GM18505 (cell line): ENCODE data around the gene CAMK1.

Source experiments
- ATAC-seq: cut with Tn5 transposase; IDR thresholded peaks from one replicate; pipeline ENCODE4 v1.9.1; 2021; ENCODE audit not compliant: unreplicated experiment
- POLR2A ChIP-seq: IDR thresholded peaks from 4 replicates; pipeline ENCODE4 v1.6.1; 2011; ENCODE audit warnings: borderline replicate concordance; ENCODE audit not compliant: insufficient read depth, insufficient read length; ENCODE audit errors: extremely low read depth

CAMK1 gene

GRCh38 chr3:9749296-9749644, 20.5 kb downstream of the CAMK1 start:
- ATAC-seq = no peak
- no peak for TF ChIP-seq POLR2A

- no peak for TF ChIP-seq POLR2A
- no peak for ATAC-seq
Observed at GRCh38 chr3:9748031-9748430, 21.7 kb downstream of the CAMK1 start.

- no peak for ATAC-seq
Observed at GRCh38 chr3:9747267-9747666, 22.5 kb downstream of the CAMK1 start.

GRCh38 chr3:9746330-9746729, 23.4 kb downstream of the CAMK1 start:
- no peak for TF ChIP-seq POLR2A
- no peak for ATAC-seq

More at GRCh38 chr3:9747267-9747666, 22.5 kb downstream of the CAMK1 start:
- TF ChIP-seq POLR2A = no peak

GRCh38 chr3:9745521-9745920, 24.2 kb downstream of the CAMK1 start:
- ATAC-seq = no peak

GRCh38 chr3:9744162-9744561, 25.6 kb downstream of the CAMK1 start:
- no peak for TF ChIP-seq POLR2A
- no peak for ATAC-seq

More at GRCh38 chr3:9745521-9745920, 24.2 kb downstream of the CAMK1 start:
- TF ChIP-seq POLR2A = no peak

GRCh38 chr3:9743548-9743947, 26.2 kb downstream of the CAMK1 start:
- TF ChIP-seq POLR2A = no peak
- ATAC-seq = no peak

GRCh38 chr3:9742560-9742959, 27.2 kb downstream of the CAMK1 start:
- ATAC-seq = no peak

GRCh38 chr3:9739181-9739580, 30.6 kb downstream of the CAMK1 start:
- ATAC-seq = no peak
- no peak for TF ChIP-seq POLR2A

More at GRCh38 chr3:9742560-9742959, 27.2 kb downstream of the CAMK1 start:
- no peak for TF ChIP-seq POLR2A

- TF ChIP-seq POLR2A = no peak
- no peak for ATAC-seq
Observed at GRCh38 chr3:9736831-9737230, 32.9 kb downstream of the CAMK1 start.

GRCh38 chr3:9732740-9733115, 37.0 kb downstream of the CAMK1 start:
- ATAC-seq = no peak

GRCh38 chr3:9732080-9732739, 37.5 kb downstream of the CAMK1 start:
- TF ChIP-seq POLR2A = no peak
- ATAC-seq = no peak

More at GRCh38 chr3:9732740-9733115, 37.0 kb downstream of the CAMK1 start:
- no peak for TF ChIP-seq POLR2A

- TF ChIP-seq POLR2A = peak; percentile 74
- peak; percentile 92 for ATAC-seq
Observed at GRCh38 chr3:9731206-9732079, 38.3 kb downstream of the CAMK1 start, which contains the start of gene BRPF1. Gene BRPF1, plus strand, starts transcription at chr3:9731735. Its CDS starts 2,406 bp downstream, at chr3:9734141.

- no peak for TF ChIP-seq POLR2A
- ATAC-seq = peak; percentile 41
Observed at GRCh38 chr3:9730657-9731205, 39.0 kb downstream of the CAMK1 start.

- no peak for TF ChIP-seq POLR2A
- ATAC-seq = no peak
Observed at GRCh38 chr3:9729419-9729818, 40.3 kb downstream of the CAMK1 start.

- ATAC-seq = no peak
- no peak for TF ChIP-seq POLR2A
Observed at GRCh38 chr3:9727743-9728142, 42.0 kb downstream of the CAMK1 start.
